CD8-positive, alpha-beta memory T cell (primary cell): ENCODE measurements around the gene FNDC3B. TPM values are rescaled to one million over a fixed set of nuclear protein-coding genes. Genes with fewer than 3 reads are reported as not detected.

Source experiments
- CTCF ChIA-PET: fragments of 350-600 bp; sonication (Branson Sonifier 250); formaldehyde crosslinking; loops from one replicate; lab custom pipeline; 2021; ENCODE audit warnings: antibody characterized with exemption; lab: Charles Lee
- POLR2A ChIA-PET: fragments of 350-600 bp; sonication (Branson Sonifier 250); formaldehyde crosslinking; loops from one replicate; lab custom pipeline; 2021; ENCODE audit warnings: antibody characterized with exemption; lab: Charles Lee
- DNase-seq, 5 donors: peaks; one replicate each; pipeline versions ENCODE4 v3.0.0 to v3.0.0-alpha.2; 2020 to 2022; ENCODE audit warnings: mixed read lengths in 1 of 5
- H3K27ac ChIP-seq: one replicate; pipeline ENCODE4 v1.7.0; 2013; ENCODE audit warnings: low read depth, mild to moderate bottlenecking, low read length, moderate library complexity
- H3K27me3 ChIP-seq: 2 replicates; pipeline ENCODE4 v1.7.0; 2013; ENCODE audit warnings: low read length, mild to moderate bottlenecking; ENCODE audit not compliant: insufficient read depth, poor library complexity, severe bottlenecking
- H3K36me3 ChIP-seq: 2 replicates; pipeline ENCODE4 v1.7.0; 2013; ENCODE audit warnings: mild to moderate bottlenecking, low read length, moderate library complexity; ENCODE audit not compliant: insufficient read depth
- H3K4me1 ChIP-seq: 2 replicates; pipeline ENCODE4 v1.7.0; 2013; ENCODE audit warnings: mild to moderate bottlenecking, low read length, moderate library complexity; ENCODE audit not compliant: insufficient read depth
- H3K4me3 ChIP-seq: 2 replicates; pipeline ENCODE4 v1.7.0; 2013; ENCODE audit warnings: mild to moderate bottlenecking, low read length
- H3K9me3 ChIP-seq: 2 replicates; pipeline ENCODE4 v1.7.0; 2013; ENCODE audit warnings: mild to moderate bottlenecking, low read length
- H3K27ac Mint-ChIP-seq, 8 donors: one replicate each; pipeline ENCODE4 v1.8.0; 2020 to 2021; ENCODE audit warnings: mixed read lengths in 8 of 8, mild to moderate bottlenecking in 6 of 8, inconsistent platforms in 3 of 8, moderate library complexity in 3 of 8
- H3K27me3 Mint-ChIP-seq, 2 donors: one replicate each; pipeline ENCODE4 v1.8.0; 2020 to 2021; ENCODE audit warnings: mixed read lengths in 2 of 2, mild to moderate bottlenecking in 1 of 2, moderate library complexity in 1 of 2
- H3K36me3 Mint-ChIP-seq, 3 donors: one replicate each; pipeline ENCODE4 v1.8.0; 2020 to 2021; ENCODE audit warnings: mixed read lengths in 3 of 3, inconsistent platforms in 1 of 3, mild to moderate bottlenecking in 1 of 3
- H3K4me1 Mint-ChIP-seq, 3 donors: one replicate each; pipeline ENCODE4 v1.8.0; 2020 to 2021; ENCODE audit warnings: mixed read lengths in 3 of 3, inconsistent platforms in 1 of 3, mild to moderate bottlenecking in 1 of 3
- H3K4me3 Mint-ChIP-seq, 7 donors: one replicate each; pipeline ENCODE4 v1.8.0; 2020 to 2021; ENCODE audit warnings: mixed read lengths in 7 of 7, mild to moderate bottlenecking in 6 of 7, moderate library complexity in 4 of 7, inconsistent platforms in 2 of 7
- H3K9me3 Mint-ChIP-seq, 5 donors: one replicate each; pipeline ENCODE4 v1.8.0; 2020 to 2022; ENCODE audit warnings: mixed read lengths in 5 of 5, mild to moderate bottlenecking in 3 of 5, moderate library complexity in 2 of 5, inconsistent platforms in 1 of 5
- polyA plus RNA-seq: library from polyadenylated mRNA; unstranded; fragments of 300-500 nt; fragmentation: Illumina TruSeq; gene quantifications from one replicate; pipeline ENCODE4 v1.2.3, GENCODE V29; 2021
- total RNA-seq, 2 experiments: library from RNA; stranded (reverse); gene quantifications; one replicate each; pipeline ENCODE4 v1.2.3, GENCODE V29; 2021

Gene FNDC3B
- total and polyA plus RNA-seq, 3 experiments from 2014 or later: 8.7 to 18.6 (median 17.4) TPM

DNA sequence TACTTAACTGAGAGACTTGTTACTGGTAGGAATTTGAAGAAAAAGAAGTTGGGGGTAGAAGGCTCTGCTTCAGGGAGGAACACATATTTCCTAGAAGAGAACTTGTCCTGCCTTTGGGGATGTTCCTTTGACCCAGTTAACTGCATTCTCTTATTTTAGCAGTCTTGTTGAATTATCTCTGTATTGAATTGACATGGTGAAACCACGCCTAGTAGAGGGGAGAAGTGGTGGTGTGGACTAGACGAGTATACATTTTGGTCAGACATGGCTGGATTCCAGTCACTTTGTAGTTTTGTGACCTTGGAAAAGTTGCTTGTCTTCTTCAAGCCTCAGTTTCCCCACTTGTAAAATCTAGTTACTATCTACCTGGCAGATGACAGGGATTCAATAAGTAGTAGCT lies 87.8 kb downstream of the FNDC3B start:
- Histone ChIP-seq H3K27ac (no peak overlapping the region), H3K36me3 (no peaks in the 10 kb centered on the region), H3K4me3 (no peak overlapping the region), H3K4me1 (peaks cover 15% of the 10 kb centered on the region), H3K9me3 (no peaks in the 10 kb centered on the region), H3K27me3 (no peaks in the 10 kb centered on the region)
- H3K4me3 Mint-ChIP-seq: peak overlapping the region in 2 of 7 donors; percentile 5 to 16
- peak overlapping the region in 1 of 8 donors; percentile 36 for H3K27ac Mint-ChIP-seq
- no peak for DNase-seq
- peaks cover 0 to 2% of the 10 kb centered on the region in 2 donors for H3K27me3 Mint-ChIP-seq
- H3K36me3 Mint-ChIP-seq: peaks cover 11 to 15% (median 11%) of the 10 kb centered on the region in 3 donors
- H3K4me1 Mint-ChIP-seq: peaks cover 35 to 44% (median 38%) of the 10 kb centered on the region in 3 donors
- POLR2A ChIA-PET: no interaction called here
- CTCF ChIA-PET: no interaction called here
- no peaks in the 10 kb centered on the region for H3K9me3 Mint-ChIP-seq

DNA sequence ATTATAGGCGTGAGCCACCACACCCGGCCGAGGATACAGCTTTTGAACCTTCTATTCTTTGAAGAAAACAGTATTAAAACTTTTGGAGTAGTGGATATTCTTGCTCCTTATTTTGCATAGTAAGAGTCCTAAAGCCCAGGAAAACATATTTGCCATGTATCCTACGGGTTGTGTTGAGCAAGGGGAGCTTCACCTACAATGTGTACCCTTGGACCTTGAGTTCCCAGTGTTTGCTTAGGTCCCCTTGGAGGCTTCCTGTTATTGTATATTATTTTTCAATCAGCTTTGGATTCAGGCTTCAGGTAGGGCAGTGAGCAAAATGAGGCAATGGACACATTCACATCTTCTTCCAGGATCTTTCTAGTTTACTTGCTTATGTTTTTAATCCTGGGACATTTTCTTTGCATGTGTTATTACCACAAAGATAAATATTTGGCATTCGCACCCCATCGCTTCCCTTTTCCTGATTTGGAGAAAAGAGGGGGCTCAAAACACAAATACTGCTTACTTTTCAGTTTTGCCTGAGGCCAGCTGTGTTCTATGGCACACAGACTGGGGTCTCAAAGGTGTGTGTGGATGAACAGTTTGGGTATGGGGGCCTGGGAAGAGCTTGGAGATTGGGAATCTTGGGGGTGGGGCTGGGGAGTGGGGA lies 88.7 kb downstream of the FNDC3B start:
- Histone ChIP-seq H3K9me3 (no peaks in the 10 kb centered on the region), H3K27ac (no peak overlapping the region), H3K4me3 (no peak overlapping the region), H3K36me3 (no peaks in the 10 kb centered on the region), H3K4me1 (peaks cover 20% of the 10 kb centered on the region), H3K27me3 (no peaks in the 10 kb centered on the region)
- Mint-ChIP-seq H3K4me3 (peak overlapping the region in 1 of 7 donors; percentile 29), H3K9me3 (no peaks in the 10 kb centered on the region), H3K36me3 (peaks cover 11 to 15% (median 11%) of the 10 kb centered on the region in 3 donors), H3K27ac (peak overlapping the region in 1 of 8 donors; percentile 75), H3K4me1 (peaks cover 42 to 53% (median 44%) of the 10 kb centered on the region in 3 donors), H3K27me3 (peaks cover 0 to 2% of the 10 kb centered on the region in 2 donors)
- ChIA-PET CTCF (interaction anchor here (0.5 to 1.0 kb wide), 2 partner anchors 21 to 23 kb away, joined by 3 read pairs; no protein-coding TSS in a partner anchor), POLR2A (no interaction called here)
- DNase-seq: no peak

DNA sequence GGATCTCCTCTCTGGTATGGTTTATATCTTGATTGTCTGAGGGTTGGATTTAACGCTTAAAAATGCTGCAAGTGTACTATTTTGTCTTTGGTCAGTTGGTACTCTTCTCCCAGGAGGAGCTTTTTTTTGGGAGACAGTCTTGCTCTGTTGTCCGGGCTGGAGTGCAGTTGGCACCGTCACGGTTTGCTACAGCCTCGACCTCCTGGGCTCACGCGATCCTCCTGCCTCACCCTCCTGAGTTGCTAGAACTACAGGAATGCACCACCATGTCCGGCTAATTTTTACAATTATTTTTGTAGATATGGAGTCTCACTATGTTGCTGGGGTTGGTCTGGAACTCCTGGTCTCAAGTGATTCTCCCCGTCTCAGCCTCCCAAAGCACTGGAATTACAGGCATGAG lies 89.5 kb downstream of the FNDC3B start:
- DNase-seq: no peak
- CTCF ChIA-PET: interaction anchor here (0.5 to 1.0 kb wide), 2 partner anchors 22 to 24 kb away, joined by 3 read pairs; no protein-coding TSS in a partner anchor
- Mint-ChIP-seq H3K9me3 (no peaks in the 10 kb centered on the region), H3K27ac (peak overlapping the region in 1 of 8 donors; percentile 32), H3K27me3 (peaks cover 0 to 2% of the 10 kb centered on the region in 2 donors), H3K4me3 (no peak overlapping the region), H3K36me3 (peaks cover 9 to 13% (median 9%) of the 10 kb centered on the region in 3 donors), H3K4me1 (peaks cover 50 to 61% (median 52%) of the 10 kb centered on the region in 3 donors)
- Histone ChIP-seq H3K36me3 (no peaks in the 10 kb centered on the region), H3K9me3 (no peaks in the 10 kb centered on the region), H3K4me1 (peaks cover 23% of the 10 kb centered on the region), H3K27me3 (no peaks in the 10 kb centered on the region), H3K27ac (no peak overlapping the region), H3K4me3 (no peak overlapping the region)
- POLR2A ChIA-PET: no interaction called here

DNA sequence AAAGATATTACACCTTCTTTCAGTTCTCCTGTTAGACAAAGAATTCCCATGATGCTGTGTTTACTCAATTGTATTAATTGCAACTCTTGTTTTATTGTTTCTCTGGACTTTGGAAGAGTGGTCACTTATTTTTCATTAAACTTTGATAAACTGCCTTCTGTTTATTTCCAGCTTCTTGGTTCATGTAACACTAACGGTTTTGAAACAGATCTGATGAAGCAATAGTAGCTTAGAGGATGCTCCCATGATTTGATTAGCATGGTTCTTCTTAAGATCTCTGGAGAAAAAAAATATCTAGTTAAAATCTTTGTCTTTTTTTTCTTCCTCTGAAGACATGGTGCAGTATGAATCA lies 90.1 kb downstream of the FNDC3B start:
- Mint-ChIP-seq H3K27ac (peak overlapping the region in 6 of 8 donors; percentile 6 to 96 (median 46)), H3K27me3 (peaks cover 0 to 2% of the 10 kb centered on the region in 2 donors), H3K36me3 (peaks cover 7 to 13% (median 9%) of the 10 kb centered on the region in 3 donors), H3K9me3 (no peaks in the 10 kb centered on the region), H3K4me1 (peaks cover 56 to 67% (median 58%) of the 10 kb centered on the region in 3 donors), H3K4me3 (peak overlapping the region in 5 of 7 donors; percentile 22 to 44 (median 34))
- no peak for DNase-seq
- Histone ChIP-seq H3K27ac (no peak overlapping the region), H3K4me3 (no peak overlapping the region), H3K9me3 (no peaks in the 10 kb centered on the region), H3K36me3 (no peaks in the 10 kb centered on the region), H3K27me3 (no peaks in the 10 kb centered on the region), H3K4me1 (peaks cover 26% of the 10 kb centered on the region)
- POLR2A ChIA-PET: no interaction called here
- CTCF ChIA-PET: interaction anchor here (1.7 kb wide), 1 partner anchor 22 kb away, joined by 4 read pairs; no protein-coding TSS in a partner anchor

DNA sequence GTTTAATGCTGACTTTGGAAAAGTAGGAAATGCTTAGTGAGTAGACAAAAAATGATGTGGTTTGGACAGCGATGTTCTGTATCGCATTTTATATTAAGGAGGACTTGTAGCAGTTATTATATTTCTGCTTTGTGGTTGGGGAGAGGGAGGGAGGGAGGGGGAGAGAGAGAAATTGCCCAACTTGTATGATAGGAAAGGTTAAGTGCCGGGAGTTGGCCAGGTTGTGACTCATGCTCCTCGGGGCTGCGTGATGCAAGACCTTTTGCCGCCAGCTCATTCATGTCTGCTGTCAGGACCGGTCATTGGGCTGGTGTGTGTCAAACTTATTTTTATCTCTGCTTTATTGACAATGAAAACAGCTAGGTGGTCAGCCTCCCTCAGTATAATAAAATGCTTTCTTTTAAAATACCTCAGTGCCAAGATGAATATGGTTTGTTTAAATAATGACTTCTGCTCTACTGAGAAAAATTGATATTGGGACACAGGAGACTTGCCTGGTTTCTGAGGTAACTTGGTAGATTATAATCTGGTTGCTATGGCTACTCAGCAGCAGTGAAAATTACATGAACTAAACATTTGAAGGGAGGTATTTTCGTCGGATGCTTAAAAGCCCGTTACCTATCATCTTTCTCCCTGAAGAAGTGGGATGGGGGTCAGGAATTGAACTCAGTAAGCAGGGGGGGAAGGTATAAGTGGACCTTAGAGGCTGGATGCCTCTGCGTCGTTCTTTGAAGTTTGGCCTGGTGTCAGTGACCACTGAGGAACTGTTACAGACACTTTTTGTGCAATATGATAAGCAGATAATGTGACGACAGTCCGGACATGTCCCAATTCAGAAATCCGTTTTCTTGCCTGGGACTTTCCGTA lies 90.7 kb downstream of the FNDC3B start:
- no peaks in the 10 kb centered on the region for H3K9me3 Mint-ChIP-seq
- H3K4me3 Mint-ChIP-seq: peak overlapping the region; percentile 22 to 77 (median 44)
- peak overlapping the region; percentile 15 to 96 (median 85) for H3K27ac Mint-ChIP-seq
- Histone ChIP-seq H3K4me1 (peaks cover 26% of the 10 kb centered on the region), H3K27me3 (no peaks in the 10 kb centered on the region), H3K36me3 (no peaks in the 10 kb centered on the region), H3K4me3 (no peak overlapping the region), H3K27ac (peak overlapping the region; percentile 41), H3K9me3 (no peaks in the 10 kb centered on the region)
- CTCF ChIA-PET: interaction anchor here (1.0 to 1.7 kb wide), 2 partner anchors 10 to 23 kb away, joined by 3 to 4 read pairs; no protein-coding TSS in a partner anchor
- H3K4me1 Mint-ChIP-seq: peaks cover 63 to 70% (median 65%) of the 10 kb centered on the region in 3 donors
- POLR2A ChIA-PET: interaction anchor here (0.6 kb wide), 1 partner anchor 1265 kb away, joined by 6 read pairs; no protein-coding TSS in a partner anchor
- peaks cover 5 to 13% (median 7%) of the 10 kb centered on the region in 3 donors for H3K36me3 Mint-ChIP-seq
- peaks cover 0 to 2% of the 10 kb centered on the region in 2 donors for H3K27me3 Mint-ChIP-seq
- DNase-seq: peak in 4 of 5 donors; percentile 44 to 53 (median 48)

DNA sequence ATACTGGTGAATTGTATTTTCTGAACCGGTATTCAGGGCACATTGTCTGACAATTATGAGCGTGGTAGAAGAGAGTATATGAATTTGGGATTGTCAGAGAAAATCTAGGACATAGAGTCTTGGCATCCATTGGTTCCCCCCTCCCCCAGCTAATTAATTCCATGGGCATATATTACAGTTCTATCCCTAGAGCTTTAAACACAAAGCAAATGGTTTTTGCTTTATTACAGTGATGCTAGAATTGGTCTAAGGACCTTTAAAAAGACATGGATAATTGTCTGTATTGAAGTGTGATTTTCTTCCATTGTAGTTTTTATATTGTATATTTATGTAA lies 91.3 kb downstream of the FNDC3B start:
- DNase-seq: no peak
- no peaks in the 10 kb centered on the region for H3K9me3 ChIP-seq
- peaks cover 26% of the 10 kb centered on the region for H3K4me1 ChIP-seq
- H3K27me3 ChIP-seq: no peaks in the 10 kb centered on the region
- H3K27ac ChIP-seq: peak overlapping the region; percentile 41
- no peak overlapping the region for H3K4me3 ChIP-seq
- ChIA-PET POLR2A (no interaction called here), CTCF (interaction anchor here (1.0 to 1.7 kb wide), 3 partner anchors 9 to 95 kb away, joined by 3 to 4 read pairs (median 3); no protein-coding TSS in a partner anchor)
- Mint-ChIP-seq H3K27ac (peak overlapping the region in 7 of 8 donors; percentile 15 to 96 (median 89)), H3K4me1 (peaks cover 67 to 75% (median 70%) of the 10 kb centered on the region in 3 donors), H3K4me3 (peak overlapping the region in 3 of 7 donors; percentile 34 to 77 (median 59)), H3K36me3 (peaks cover 4 to 13% (median 5%) of the 10 kb centered on the region in 3 donors), H3K27me3 (peaks cover 0 to 2% of the 10 kb centered on the region in 2 donors), H3K9me3 (no peaks in the 10 kb centered on the region)
- H3K36me3 ChIP-seq: no peaks in the 10 kb centered on the region

DNA sequence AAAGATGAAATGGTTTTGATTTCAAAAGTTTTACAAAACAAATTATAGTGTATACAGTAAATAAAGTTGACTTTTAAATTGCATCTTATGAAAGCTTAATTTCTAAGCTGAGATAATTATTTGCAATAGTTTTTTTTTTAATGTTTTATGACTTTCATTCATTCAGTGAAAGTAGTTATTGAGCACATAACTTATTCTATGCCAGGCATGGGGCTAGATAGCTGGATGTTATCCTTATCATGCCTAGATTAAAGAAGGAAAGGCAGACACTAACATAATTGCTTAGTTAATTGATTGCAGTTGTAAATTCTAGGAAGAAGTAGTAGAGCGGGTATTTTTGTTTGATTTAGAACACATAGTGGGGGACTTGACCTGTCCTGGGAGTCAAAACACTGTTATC lies 92.4 kb downstream of the FNDC3B start:
- no peaks in the 10 kb centered on the region for H3K9me3 Mint-ChIP-seq
- H3K36me3 ChIP-seq: no peaks in the 10 kb centered on the region
- no peaks in the 10 kb centered on the region for H3K9me3 ChIP-seq
- H3K4me3 Mint-ChIP-seq: peak overlapping the region in 6 of 7 donors; percentile 1 to 62 (median 32)
- ChIA-PET CTCF (interaction anchor here (0.8 to 1.6 kb wide), 3 partner anchors 24 to 96 kb away, joined by 3 read pairs; no protein-coding TSS in a partner anchor), POLR2A (interaction anchor here (0.6 kb wide), 1 partner anchor 1266 kb away, joined by 3 read pairs; no protein-coding TSS in a partner anchor)
- no peak overlapping the region for H3K4me3 ChIP-seq
- H3K4me1 ChIP-seq: peaks cover 26% of the 10 kb centered on the region
- H3K27ac Mint-ChIP-seq: peak overlapping the region; percentile 26 to 95 (median 68)
- peaks cover 0 to 6% (median 1%) of the 10 kb centered on the region in 3 donors for H3K36me3 Mint-ChIP-seq
- peaks cover 0 to 2% of the 10 kb centered on the region in 2 donors for H3K27me3 Mint-ChIP-seq
- DNase-seq: no peak
- no peaks in the 10 kb centered on the region for H3K27me3 ChIP-seq
- peaks cover 70 to 78% (median 70%) of the 10 kb centered on the region in 3 donors for H3K4me1 Mint-ChIP-seq
- no peak overlapping the region for H3K27ac ChIP-seq
